Mesenchymal stem cell (in vitro differentiated cells and primary cell): Measurements from ENCODE around the gene TFG.

ENCODE experiments used
- DNase-seq: peaks from one replicate; pipeline ENCODE4 v3.0.0-alpha.2; 2013
- H2AFZ ChIP-seq: one replicate; pipeline ENCODE4 v1.6.1; 2013; ENCODE audit warnings: low read depth, mild to moderate bottlenecking, control low read depth, inconsistent platforms, low read length, moderate library complexity
- H2AK5ac ChIP-seq: 2 replicates; pipeline ENCODE4 v1.6.1; 2013; ENCODE audit warnings: low read length, moderate library complexity, mild to moderate bottlenecking, inconsistent platforms; ENCODE audit not compliant: severe bottlenecking
- H2BK120ac ChIP-seq: one replicate; pipeline ENCODE4 v1.6.1; 2013; ENCODE audit warnings: low read depth, mild to moderate bottlenecking, inconsistent platforms, low read length, moderate library complexity
- H2BK12ac ChIP-seq, 2 experiments: one replicate each; pipeline ENCODE4 v1.6.1; 2013; ENCODE audit warnings: inconsistent platforms in 2 of 2, low read length in 2 of 2, mild to moderate bottlenecking in 2 of 2, moderate library complexity in 2 of 2, control low read depth in 1 of 2
- H2BK15ac ChIP-seq: one replicate; pipeline ENCODE4 v1.6.1; 2013; ENCODE audit warnings: mild to moderate bottlenecking, low read depth, inconsistent platforms; ENCODE audit not compliant: poor library complexity, severe bottlenecking
- H2BK5ac ChIP-seq: 2 replicates; pipeline ENCODE4 v1.6.1; 2013; ENCODE audit warnings: low read depth, mild to moderate bottlenecking, low read length, control low read depth, inconsistent platforms; ENCODE audit not compliant: poor library complexity, severe bottlenecking
- H3K14ac ChIP-seq, 2 experiments: one replicate each; pipeline ENCODE4 v1.6.1; 2013; ENCODE audit warnings: inconsistent platforms in 2 of 2, low read length in 2 of 2, control low read depth in 1 of 2, mild to moderate bottlenecking in 1 of 2, moderate library complexity in 1 of 2
- H3K18ac ChIP-seq, 2 experiments: one replicate each; pipeline ENCODE4 v1.6.1; 2013; ENCODE audit warnings: inconsistent platforms in 2 of 2, low read length in 2 of 2, control low read depth in 1 of 2, low read depth in 1 of 2, mild to moderate bottlenecking in 1 of 2
- H3K23ac ChIP-seq, 2 experiments: one replicate each; pipeline ENCODE4 v1.6.1; 2013; ENCODE audit warnings: inconsistent platforms in 2 of 2, low read length in 2 of 2, mild to moderate bottlenecking in 2 of 2, moderate library complexity in 2 of 2, control low read depth in 1 of 2
- H3K27ac ChIP-seq: 2 replicates; pipeline ENCODE4 v1.5.1; 2013; ENCODE audit warnings: mild to moderate bottlenecking, moderate library complexity, low read length, control low read depth, inconsistent platforms; ENCODE audit not compliant: poor library complexity, severe bottlenecking
- H3K27me3 ChIP-seq, 2 experiments: 2 replicates each; pipeline versions ENCODE4 v1.6.1 to v1.7.0; 2013; ENCODE audit warnings: low read length in 2 of 2, mild to moderate bottlenecking in 2 of 2, moderate library complexity in 2 of 2, control low read depth in 1 of 2, inconsistent platforms in 1 of 2; ENCODE audit not compliant: control insufficient read depth in 1 of 2, insufficient read depth in 1 of 2
- H3K36me3 ChIP-seq, 2 experiments: 2 replicates each; pipeline versions ENCODE4 v1.6.1 to v1.7.0; 2013; ENCODE audit warnings: low read length in 2 of 2, control low read depth in 1 of 2, inconsistent platforms in 1 of 2, low read depth in 1 of 2, mild to moderate bottlenecking in 1 of 2; ENCODE audit not compliant: insufficient read depth in 2 of 2, control insufficient read depth in 1 of 2
- H3K4ac ChIP-seq, 2 experiments: one replicate each; pipeline ENCODE4 v1.6.1; 2013; ENCODE audit warnings: inconsistent platforms in 2 of 2, low read length in 2 of 2, mild to moderate bottlenecking in 2 of 2, moderate library complexity in 2 of 2, control low read depth in 1 of 2, low read depth in 1 of 2
- H3K4me1 ChIP-seq: 2 replicates; pipeline ENCODE4 v1.6.1; 2013; ENCODE audit warnings: low read depth, low read length, control low read depth; ENCODE audit not compliant: control insufficient read depth, insufficient read depth
- H3K4me2 ChIP-seq: 2 replicates; pipeline ENCODE4 v1.6.1; 2013; ENCODE audit warnings: low read length, mild to moderate bottlenecking, inconsistent platforms; ENCODE audit not compliant: poor library complexity, severe bottlenecking
- H3K4me3 ChIP-seq, 2 experiments: 2 replicates each; pipeline versions ENCODE4 v1.5.1 to v1.7.0; 2013; ENCODE audit warnings: low read length in 2 of 2, mild to moderate bottlenecking in 2 of 2, control low read depth in 1 of 2, low read depth in 1 of 2; ENCODE audit not compliant: insufficient read depth in 1 of 2
- H3K79me1 ChIP-seq: replicated peaks from 2 replicates; pipeline ENCODE4 v1.6.1; 2013; ENCODE audit warnings: mild to moderate bottlenecking, control low read depth, low read length, inconsistent platforms; ENCODE audit not compliant: poor library complexity, severe bottlenecking
- H3K9ac ChIP-seq: 2 replicates; pipeline ENCODE4 v1.7.0; 2013; ENCODE audit warnings: mild to moderate bottlenecking, low read length, moderate library complexity
- H3K9me3 ChIP-seq: 2 replicates; pipeline ENCODE4 v1.7.0; 2013; ENCODE audit warnings: mild to moderate bottlenecking, low read length; ENCODE audit not compliant: control insufficient read depth
- H4K8ac ChIP-seq: one replicate; pipeline ENCODE4 v1.6.1; 2013; ENCODE audit warnings: inconsistent platforms, mild to moderate bottlenecking, low read length, moderate library complexity
- H4K91ac ChIP-seq: one replicate; pipeline ENCODE4 v1.6.1; 2013; ENCODE audit warnings: mild to moderate bottlenecking, low read length, inconsistent platforms
- WGBS: methylation state at CpG from one replicate; pipeline ENCODE4 v1.1.7; 2013; ENCODE audit warnings: mixed read lengths; 5-methylcytosine and 5-hydroxymethylcytosine counted together

TFG gene

DNA sequence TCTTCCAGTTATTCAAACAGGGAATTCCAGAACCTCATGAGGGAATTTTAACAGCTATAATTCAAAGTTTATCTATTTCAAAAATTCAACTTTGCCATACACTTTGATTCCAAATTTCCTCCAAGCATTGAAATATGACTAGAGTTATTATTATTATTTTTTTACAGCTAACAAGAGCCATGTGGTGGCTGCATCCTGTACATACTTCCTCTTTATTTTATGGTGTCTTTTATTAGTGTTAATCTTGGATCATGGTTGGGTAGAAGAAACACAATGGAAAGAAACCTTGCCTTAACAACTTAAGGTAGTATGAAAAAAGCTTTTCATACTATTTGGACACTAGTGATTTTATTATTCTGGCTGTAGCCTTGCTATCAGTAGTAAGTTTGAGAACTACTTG, 52.7 kb downstream of the TFG start:
- Histone ChIP-seq H3K36me3 (peaks cover 0 to 95% of the 10 kb centered on the region in 2 experiments), H3K14ac (no peak overlapping the region)
- no peak for DNase-seq

DNA sequence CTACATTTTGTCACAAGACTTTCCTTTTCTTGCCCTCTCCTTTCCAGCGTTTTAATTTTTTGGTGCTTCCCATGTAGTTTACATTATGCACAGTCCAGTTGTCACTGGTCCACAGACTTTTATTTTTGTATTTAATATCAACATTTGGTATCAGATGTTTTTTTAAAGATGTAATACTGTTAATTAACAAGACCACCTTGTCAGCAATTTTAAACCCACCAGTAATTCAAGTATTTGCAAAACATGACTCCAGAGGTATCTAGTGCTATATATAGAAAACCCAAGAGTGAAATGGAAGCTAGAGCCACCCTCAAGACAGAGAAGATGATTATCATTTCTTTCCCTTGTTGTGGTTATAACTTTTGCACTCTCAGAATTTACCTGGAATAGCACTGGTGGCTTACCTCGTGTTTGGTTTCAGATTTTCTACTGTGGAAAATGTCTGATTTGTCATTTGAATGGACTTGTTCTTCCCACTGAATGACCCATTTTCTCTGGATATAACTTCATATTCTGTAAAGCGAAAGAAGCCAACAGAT, 56.2 kb downstream of the TFG start:
- no peak overlapping the region for H2BK5ac ChIP-seq
- no peak overlapping the region for H3K9ac ChIP-seq
- no peaks in the 10 kb centered on the region for H3K79me1 ChIP-seq
- H4K8ac ChIP-seq: no peak overlapping the region
- no peaks in the 10 kb centered on the region for H3K27me3 ChIP-seq
- no peak overlapping the region for H2AK5ac ChIP-seq
- no peaks in the 10 kb centered on the region for H3K9me3 ChIP-seq
- no peak overlapping the region for H2BK12ac ChIP-seq
- no peak overlapping the region for H4K91ac ChIP-seq
- H3K4me1 ChIP-seq: no peaks in the 10 kb centered on the region
- WGBS: 100% methylated on average over 1 of the region's 3 CpGs
- H2AFZ ChIP-seq: no peak overlapping the region
- H3K36me3 ChIP-seq: peaks cover 0 to 95% of the 10 kb centered on the region in 2 experiments
- H3K14ac ChIP-seq: no peak overlapping the region
- no peak for DNase-seq
- no peak overlapping the region for H3K27ac ChIP-seq
- no peak overlapping the region for H3K18ac ChIP-seq
- no peak overlapping the region for H3K4ac ChIP-seq
- H3K4me3 ChIP-seq: no peak overlapping the region
- no peak overlapping the region for H3K4me2 ChIP-seq
- H3K23ac ChIP-seq: no peak overlapping the region
- no peak overlapping the region for H2BK120ac ChIP-seq
- no peak overlapping the region for H2BK15ac ChIP-seq

More for the DNA sequence above, 52.7 kb downstream of the TFG start:
- H2AFZ ChIP-seq: no peak overlapping the region
- no peaks in the 10 kb centered on the region for H3K9me3 ChIP-seq
- H2BK15ac ChIP-seq: no peak overlapping the region
- no peak overlapping the region for H2BK12ac ChIP-seq
- H3K9ac ChIP-seq: no peak overlapping the region
- no peak overlapping the region for H3K4me2 ChIP-seq
- no peak overlapping the region for H2BK5ac ChIP-seq
- no peak overlapping the region for H3K4ac ChIP-seq
- no peak overlapping the region for H3K23ac ChIP-seq
- no peaks in the 10 kb centered on the region for H3K4me1 ChIP-seq
- H4K91ac ChIP-seq: no peak overlapping the region
- H3K27me3 ChIP-seq: no peaks in the 10 kb centered on the region
- H2AK5ac ChIP-seq: no peak overlapping the region
- no peak overlapping the region for H4K8ac ChIP-seq
- no peak overlapping the region for H3K27ac ChIP-seq
- H3K18ac ChIP-seq: no peak overlapping the region
- H3K79me1 ChIP-seq: no peaks in the 10 kb centered on the region
- no peak overlapping the region for H2BK120ac ChIP-seq
- no peak overlapping the region for H3K4me3 ChIP-seq

DNA sequence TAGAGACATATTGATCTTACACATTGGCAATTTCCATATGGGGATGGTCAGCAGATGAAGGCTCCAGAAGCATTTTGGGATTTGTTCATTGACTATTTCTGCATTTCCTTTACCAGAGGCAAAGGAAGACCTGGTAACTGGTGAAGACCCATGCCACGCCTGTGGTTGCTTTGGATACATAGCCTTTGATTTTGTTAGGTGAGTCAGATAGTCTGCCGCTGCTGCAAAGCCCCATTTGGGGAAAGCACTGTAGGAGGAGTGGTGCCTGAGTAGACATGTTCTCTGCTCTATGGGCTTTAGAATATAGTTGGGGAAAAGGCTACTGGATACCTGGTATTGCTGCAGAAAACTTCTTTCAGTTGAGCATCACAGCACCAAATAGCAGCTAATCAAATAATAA, 56.8 kb downstream of the TFG start:
- 88% methylated on average over 2 of the region's 2 CpGs for WGBS
- H3K18ac ChIP-seq: no peak overlapping the region

DNA sequence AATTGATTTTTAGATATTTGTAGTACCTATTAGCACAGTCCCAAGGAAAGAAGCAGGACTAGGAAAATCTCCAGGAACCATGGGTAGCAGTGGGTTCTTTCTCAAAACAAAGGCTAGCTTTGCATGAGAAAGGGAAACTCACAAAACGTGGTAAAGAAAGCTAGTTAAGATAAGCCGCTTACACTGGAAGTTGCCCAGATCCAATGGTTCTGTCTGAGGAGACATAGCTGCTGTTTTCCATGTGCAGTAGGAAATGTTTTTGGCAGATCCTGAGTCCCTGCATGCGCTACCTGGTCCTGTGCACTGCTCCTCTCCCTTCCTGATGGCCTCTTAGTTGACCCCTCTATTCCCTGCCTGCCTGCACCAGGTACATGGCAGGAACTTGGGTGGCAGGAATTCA, 60.4 kb downstream of the TFG start:
- DNase-seq: no peak
- no peak overlapping the region for H3K9ac ChIP-seq
- no peak overlapping the region for H3K14ac ChIP-seq
- H3K18ac ChIP-seq: no peak overlapping the region
- H2BK15ac ChIP-seq: no peak overlapping the region
- no peaks in the 10 kb centered on the region for H3K27me3 ChIP-seq
- no peak overlapping the region for H3K4me3 ChIP-seq
- H2AK5ac ChIP-seq: no peak overlapping the region
- no peaks in the 10 kb centered on the region for H3K79me1 ChIP-seq
- no peak overlapping the region for H2BK120ac ChIP-seq
- no peak overlapping the region for H4K91ac ChIP-seq
- no peak overlapping the region for H3K27ac ChIP-seq
- H2BK5ac ChIP-seq: no peak overlapping the region
- H4K8ac ChIP-seq: no peak overlapping the region
- H2BK12ac ChIP-seq: no peak overlapping the region
- no peak overlapping the region for H3K4ac ChIP-seq
- 72% methylated on average over 3 of the region's 3 CpGs for WGBS
- no peak overlapping the region for H3K4me2 ChIP-seq
- no peaks in the 10 kb centered on the region for H3K4me1 ChIP-seq
- peaks cover 0 to 97% of the 10 kb centered on the region in 2 experiments for H3K36me3 ChIP-seq
- no peaks in the 10 kb centered on the region for H3K9me3 ChIP-seq
- H2AFZ ChIP-seq: no peak overlapping the region
- no peak overlapping the region for H3K23ac ChIP-seq

More for the DNA sequence above, 56.8 kb downstream of the TFG start:
- no peak overlapping the region for H3K23ac ChIP-seq
- no peak overlapping the region for H3K4ac ChIP-seq
- H4K91ac ChIP-seq: no peak overlapping the region
- no peak overlapping the region for H2BK120ac ChIP-seq
- DNase-seq: no peak
- no peak overlapping the region for H3K9ac ChIP-seq
- H3K4me1 ChIP-seq: no peaks in the 10 kb centered on the region
- H3K27me3 ChIP-seq: no peaks in the 10 kb centered on the region
- H2BK15ac ChIP-seq: no peak overlapping the region
- H4K8ac ChIP-seq: no peak overlapping the region
- no peak overlapping the region for H3K14ac ChIP-seq
- no peak overlapping the region for H2AK5ac ChIP-seq
- peaks cover 0 to 95% of the 10 kb centered on the region in 2 experiments for H3K36me3 ChIP-seq
- H3K4me2 ChIP-seq: no peak overlapping the region
- H2BK5ac ChIP-seq: no peak overlapping the region
- H2AFZ ChIP-seq: no peak overlapping the region
- no peaks in the 10 kb centered on the region for H3K79me1 ChIP-seq
- H3K27ac ChIP-seq: no peak overlapping the region
- no peaks in the 10 kb centered on the region for H3K9me3 ChIP-seq
- H2BK12ac ChIP-seq: no peak overlapping the region
- H3K4me3 ChIP-seq: no peak overlapping the region
